HepG2 (cell line): ENCODE results near the gene SLC39A10. TPM values are rescaled to one million over a fixed set of nuclear protein-coding genes. Genes with fewer than 3 reads are reported as not detected.

ENCODE experiments used
- ATAC-seq: fragments of 200-7000 bp; cut with Tn5 transposase; 3 replicates; pipeline ENCODE4 v1.9.1; 2020; ENCODE audit warnings: mild to moderate bottlenecking, moderate library complexity
- BruUV-seq: library from RNA; stranded (reverse); fragments of 400-500 nt; replicated peaks from 2 replicates; lab custom pipeline; 2021; lab: Mats Ljungman, UMichigan
- CTCF ChIA-PET: fragments of 300-600 bp; formaldehyde crosslinking; extraction: SDS; loops from one replicate; lab custom pipeline; 2021; ENCODE audit warnings: low total read pairs, inconsistent platforms, low intra/inter-chr PET ratio; lab: Yijun Ruan, JAX
- POLR2A ChIA-PET: fragments of 350-600 bp; sonication (Branson Sonifier 250); formaldehyde crosslinking; loops from one replicate; lab custom pipeline; 2020; ENCODE audit warnings: antibody characterized with exemption, inconsistent platforms; lab: Yijun Ruan, JAX
- DNase-seq: peaks from one replicate; pipeline ENCODE4 v3.0.0-alpha.2; 2015; ENCODE audit warnings: low spot score
- FAIRE-seq: peaks from 3 replicates; lab custom pipeline; 2011; peaks lifted over from hg19 to GRCh38; lab: Jason Lieb, UNC
- H2AFZ ChIP-seq: one replicate; pipeline ENCODE4 v1.6.1; 2011; ENCODE audit warnings: low read length, inconsistent platforms
- H3K27ac ChIP-seq: fragments of 300-600 bp; 3 replicates; pipeline ENCODE4 v1.8.0; 2011; ENCODE audit warnings: mixed run types, mild to moderate bottlenecking, mixed read lengths, low read length, inconsistent platforms; ENCODE audit not compliant: insufficient read depth; ENCODE audit errors: extremely low read length
- H3K27me3 ChIP-seq, 2 experiments: fragments of 200-600 bp in 1 of 2; 2 replicates in 1 of 2; 3 replicates in 1 of 2; pipeline versions ENCODE4 v1.6.0 to v1.8.0; 2011; ENCODE audit warnings: low read length in 2 of 2, mild to moderate bottlenecking in 2 of 2, moderate library complexity in 2 of 2, inconsistent platforms in 1 of 2; ENCODE audit not compliant: insufficient read depth in 2 of 2, control insufficient read depth in 1 of 2
- H3K36me3 ChIP-seq, 2 experiments: fragments of 200-600 bp in 1 of 2; replicated peaks in 1 of 2; 2 replicates in 1 of 2; 3 replicates in 1 of 2; pipeline versions ENCODE4 v1.5.1 to v1.8.0; 2011; ENCODE audit warnings: low read length in 2 of 2, inconsistent platforms in 1 of 2; ENCODE audit not compliant: insufficient read depth in 2 of 2, control insufficient read depth in 1 of 2
- H3K4me1 ChIP-seq: 2 replicates; pipeline ENCODE4 v1.5.1; 2012; ENCODE audit warnings: low read length, inconsistent platforms; ENCODE audit not compliant: insufficient read depth
- H3K4me2 ChIP-seq: 2 replicates; pipeline ENCODE4 v1.6.0; 2011; ENCODE audit warnings: low read depth, low read length, inconsistent platforms
- H3K4me3 ChIP-seq, 3 experiments: fragments of 200-600 bp in 1 of 3; sonication (generic), shearing (Covaris generic) in 1 of 3; replicated peaks in 1 of 3; 2 replicates each; pipeline ENCODE4 v1.5.1; 2011 to 2016; ENCODE audit warnings: low read length in 3 of 3, inconsistent platforms in 2 of 3, low read depth in 2 of 3, mild to moderate bottlenecking in 2 of 3, control low read depth in 1 of 3, mixed read lengths in 1 of 3; ENCODE audit not compliant: insufficient read depth in 1 of 3
- H3K79me2 ChIP-seq: one replicate; pipeline ENCODE4 v1.6.1; 2011; ENCODE audit warnings: low read length, inconsistent platforms; ENCODE audit not compliant: insufficient read depth
- H3K9ac ChIP-seq: 2 replicates; pipeline ENCODE4 v1.6.0; 2011; ENCODE audit warnings: mild to moderate bottlenecking, low read depth, low read length, inconsistent platforms; ENCODE audit not compliant: insufficient read depth
- H3K9me3 ChIP-seq: 2 replicates; pipeline ENCODE4 v1.5.1; 2012; ENCODE audit warnings: mild to moderate bottlenecking, low read length
- H4K20me1 ChIP-seq: 2 replicates; pipeline ENCODE4 v1.6.0; 2011; ENCODE audit warnings: inconsistent platforms, mild to moderate bottlenecking, low read length, moderate library complexity; ENCODE audit not compliant: insufficient read depth
- ARNT2 ChIP-seq: sonication (generic); formaldehyde crosslinking; IDR thresholded peaks from 2 replicates; pipeline ENCODE4 v1.8.0; 2022; ENCODE audit warnings: mild to moderate bottlenecking, low read depth, missing genetic modification reagents, moderate library complexity
- CENPX ChIP-seq: sonication (generic); formaldehyde crosslinking; IDR thresholded peaks from 2 replicates; pipeline ENCODE4 v1.9.0; 2021; ENCODE audit warnings: mild to moderate bottlenecking, missing genetic modification reagents, moderate library complexity
- CREB1 ChIP-seq, 2 experiments: fragments of 450-650 bp in 1 of 2; IDR thresholded peaks; 2 replicates each; pipeline ENCODE4 v1.6.1; 2016 to 2017; ENCODE audit warnings: control low read depth in 1 of 2, mild to moderate bottlenecking in 1 of 2, missing compliant biosample characterization in 1 of 2, missing genetic modification characterization in 1 of 2
- FOXC1 ChIP-seq: sonication (generic); formaldehyde crosslinking; IDR thresholded peaks from 2 replicates; pipeline ENCODE4 v1.8.0; 2022; ENCODE audit warnings: mild to moderate bottlenecking, missing genetic modification reagents, borderline replicate concordance
- FOXK2 ChIP-seq: fragments of 450-650 bp; IDR thresholded peaks from 2 replicates; pipeline ENCODE4 v1.6.1; 2016
- GATAD1 ChIP-seq: IDR thresholded peaks from 2 replicates; pipeline ENCODE4 v1.6.1; 2016; ENCODE audit warnings: missing genetic modification reagents, missing compliant biosample characterization
- NCOA1 ChIP-seq: sonication (generic); formaldehyde crosslinking; IDR thresholded peaks from 2 replicates; pipeline ENCODE4 v1.9.0; 2021; ENCODE audit warnings: missing genetic modification reagents
- NONO ChIP-seq, 2 experiments: fragments of 450-650 bp in 1 of 2; sonication (generic) in 1 of 2; formaldehyde crosslinking in 1 of 2; IDR thresholded peaks in 1 of 2; conservative IDR thresholded peaks in 1 of 2; 2 replicates each; pipeline versions ENCODE4 v1.6.1 to v1.8.0; 2017 to 2022; ENCODE audit warnings: mild to moderate bottlenecking in 1 of 2, missing genetic modification reagents in 1 of 2, moderate library complexity in 1 of 2
- NR3C1 ChIP-seq: sonication (generic); formaldehyde crosslinking; IDR thresholded peaks from 2 replicates; pipeline ENCODE4 v1.4.0; 2020; ENCODE audit warnings: missing genetic modification reagents
- SP1 ChIP-seq, 2 experiments: fragments of 450-650 bp in 1 of 2; sonication (generic) in 1 of 2; formaldehyde crosslinking in 1 of 2; IDR thresholded peaks; 2 replicates each; pipeline versions ENCODE4 v1.4.0 to v1.6.1; 2016 to 2020; ENCODE audit warnings: missing genetic modification reagents in 1 of 2
- TSC22D2 ChIP-seq: sonication (generic); formaldehyde crosslinking; IDR thresholded peaks from 2 replicates; pipeline ENCODE4 v1.5.1; 2020; ENCODE audit warnings: missing genetic modification reagents, mild to moderate bottlenecking, borderline replicate concordance
- WIZ ChIP-seq: sonication (generic); formaldehyde crosslinking; IDR thresholded peaks from 2 replicates; pipeline ENCODE4 v1.5.1; 2020; ENCODE audit warnings: mild to moderate bottlenecking, missing genetic modification reagents
- YY1 ChIP-seq: IDR thresholded peaks from 2 replicates; pipeline ENCODE4 v1.6.1; 2011; ENCODE audit warnings: low read length, low read depth, moderate library complexity, mild to moderate bottlenecking; ENCODE audit not compliant: insufficient read depth, insufficient replicate concordance
- ZBTB44 ChIP-seq: sonication (generic); formaldehyde crosslinking; IDR thresholded peaks from 2 replicates; pipeline ENCODE4 v1.4.0; 2020; ENCODE audit warnings: missing genetic modification reagents
- ZKSCAN5 ChIP-seq: sonication (generic); formaldehyde crosslinking; IDR thresholded peaks from 2 replicates; pipeline ENCODE4 v1.5.1; 2020; ENCODE audit warnings: mild to moderate bottlenecking, missing genetic modification reagents
- ZNF354B ChIP-seq: sonication (generic); formaldehyde crosslinking; IDR thresholded peaks from 2 replicates; pipeline ENCODE4 v1.8.0; 2022; ENCODE audit warnings: mild to moderate bottlenecking, missing genetic modification reagents
- ZNF749 ChIP-seq: sonication (generic); formaldehyde crosslinking; IDR thresholded peaks from 2 replicates; pipeline ENCODE4 v1.8.0; 2022; ENCODE audit warnings: mild to moderate bottlenecking, missing genetic modification reagents, moderate library complexity, borderline replicate concordance
- WGBS: methylation state at CpG from one replicate; pipeline ENCODE4 v1.1.6; 2017; ENCODE audit warnings: low lambda C conversion rate; 5-methylcytosine and 5-hydroxymethylcytosine counted together
- in situ Hi-C: cut with HindIII; loops from 2 replicates; pipeline ENCODE4 v1.10.0; 2017; ENCODE audit warnings: low pct_unique_long_range_greater_than_20kb; ENCODE audit not compliant: extremely low pct_ligation_motif_present
- intact Hi-C: fragments of 100-400 bp; cut with micrococcal nuclease; formaldehyde crosslinking; loops from one replicate; pipeline ENCODE4 v1.10.0; 2022; ENCODE audit not compliant: unreplicated experiment
- polyA plus RNA-seq, 8 experiments: library from polyadenylated mRNA; depleted of rRNA in 3 of 8; stranded (reverse) in 7 of 8; unstranded in 1 of 8; fragments of >200 nt; fragmentation: Illumina TruSeq in 4 of 8; extraction: Trizol in 4 of 8; gene quantifications; 2 replicates each; pipeline versions ENCODE4 v1.2.1 to v1.2.3, GENCODE V29; 2011 to 2016; ENCODE audit warnings: low read depth in 4 of 8, missing spikeins in 1 of 8, mixed read lengths in 1 of 8; ENCODE audit not compliant: insufficient read depth in 1 of 8
- total RNA-seq, 5 experiments: library from RNA; depleted of rRNA; stranded (reverse); fragments of >200 nt; fragmentation: Illumina TruSeq; extraction: Trizol; gene quantifications; 2 replicates each; pipeline ENCODE4 v1.2.3, GENCODE V29; 2016; ENCODE audit warnings: low read depth in 1 of 5
- TF ChIP-seq, protein P1 (sequence below): sonication (generic); formaldehyde crosslinking; IDR thresholded peaks from 2 replicates; pipeline ENCODE4 v1.4.0; 2020; ENCODE audit warnings: missing genetic modification reagents

SLC39A10 gene
- total and polyA plus RNA-seq, 2 of the 13 experiments (the other 11 are each of a cell fraction or from before 2014, with no cell fraction given), result 13.2 to 21.0 TPM

- no peak for TF ChIP-seq CREB1 (IDR thresholded peaks at IDR 0.05)
- TF ChIP-seq CREB1 (CRISPR knock-in tag; IDR thresholded peaks at IDR 0.05), result peak; percentile 72
- TF ChIP-seq NONO (IDR thresholded peaks at IDR 0.05), result no peak
- no peak for TF ChIP-seq NONO (CRISPR knock-in tag; conservative IDR thresholded peaks at IDR 0.05)
- no peak for TF ChIP-seq NCOA1 (CRISPR knock-in tag)
- TF ChIP-seq, all 625 proteins: peak for 18
Observed at GRCh38 chr2:195656161-195656858, 716 bp upstream of the SLC39A10 start (continued).

DNA sequence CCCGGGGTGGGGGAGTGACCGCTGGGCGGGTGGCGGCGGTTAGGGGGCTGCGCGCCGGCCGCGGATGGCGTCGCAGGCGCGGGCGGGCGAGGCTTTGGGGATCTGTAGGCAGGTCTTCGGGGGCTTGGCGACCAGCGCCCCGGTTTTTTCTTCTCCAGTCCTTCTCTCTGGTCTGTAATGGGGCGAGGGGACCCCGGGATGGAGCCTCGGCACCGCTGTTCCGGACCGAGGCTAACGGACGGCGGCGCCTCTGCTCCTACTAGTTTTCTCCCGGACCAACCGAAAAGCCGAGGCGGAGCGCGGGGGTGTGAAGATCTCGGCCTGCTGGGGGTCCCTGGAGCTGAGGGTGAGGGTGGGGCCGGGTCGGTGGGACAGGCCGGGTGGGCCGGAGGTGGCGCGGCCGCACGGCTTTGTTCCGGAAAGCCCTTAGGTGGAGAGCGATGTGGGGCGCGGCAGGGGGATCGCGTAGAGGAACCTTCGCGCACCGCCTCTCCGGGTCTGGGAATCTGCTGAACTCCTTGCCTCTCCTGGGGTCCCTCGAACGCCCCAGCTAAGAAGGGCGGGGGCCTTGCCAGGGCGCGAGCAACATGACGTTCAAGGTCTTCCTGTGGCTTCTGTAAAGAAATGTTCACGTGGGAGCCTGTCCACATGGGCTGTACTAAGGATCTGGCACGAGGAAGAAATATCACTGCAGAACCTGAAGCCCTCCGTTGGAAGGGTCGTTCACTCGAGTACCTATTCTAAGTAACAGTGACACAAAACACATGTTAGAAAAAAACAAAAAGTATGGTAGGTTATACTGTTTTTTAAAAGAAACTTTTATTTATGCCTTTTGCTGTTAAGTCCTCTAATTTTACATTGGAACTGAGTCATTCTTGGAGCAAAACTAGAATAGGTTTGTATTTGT, 861 bp downstream of the SLC39A10 start:
- in situ Hi-C loops, result loop anchor here (5.0 kb wide), 1 partner anchor 409 kb away; the partner anchor contains the start of gene DNAH7
- H2AFZ ChIP-seq, result no peak overlapping the region
- FAIRE-seq (no peak), DNase-seq (peak; percentile 80), ATAC-seq (peak; percentile 62)
- peaks cover 15% of the 10 kb centered on the region for H3K79me2 ChIP-seq
- TSS peak; percentile 80 for BruUV-seq
- peaks cover 21% of the 10 kb centered on the region for H4K20me1 ChIP-seq
- H3K36me3 ChIP-seq, result no peaks in the 10 kb centered on the region
- intact Hi-C loops, result loop anchor here (5.0 to 10.0 kb wide), 3 partner anchors 116 to 409 kb away; partner anchors contain the start of gene DNAH7
- WGBS, result under 1% methylated on average over 29 of the region's 66 CpGs
- H3K27ac ChIP-seq, result peak overlapping the region; percentile 82
- CTCF ChIA-PET, result no interaction called here
- peak overlapping the region; percentile 84 to 94 (median 90) for H3K4me3 ChIP-seq
- peaks cover 32% of the 10 kb centered on the region for H3K4me1 ChIP-seq
- no peaks in the 10 kb centered on the region for H3K9me3 ChIP-seq
- H3K4me2 ChIP-seq, result peak overlapping the region; percentile 81
- H3K27me3 ChIP-seq, result no peaks in the 10 kb centered on the region
- H3K9ac ChIP-seq, result peak overlapping the region; percentile 90
- POLR2A ChIA-PET, result interaction anchor here (1.8 kb wide), 1 partner anchor 8 kb away, joined by 23 read pairs; no protein-coding TSS in a partner anchor
- TF ChIP-seq GATAD1 (peak; percentile 61), NR3C1 (CRISPR knock-in tag) (no peak), YY1 (no peak), ARNT2 (CRISPR knock-in tag) (no peak), ZBTB44 (CRISPR knock-in tag) (no peak), ZNF749 (no peak), FOXK2 (no peak), TSC22D2 (no peak), SP1 (IDR thresholded peaks at IDR 0.05) (no peak), SP1 (CRISPR knock-in tag; IDR thresholded peaks at IDR 0.05) (no peak), WIZ (CRISPR knock-in tag) (no peak), ZNF354B (CRISPR knock-in tag) (no peak), CENPX (no peak), ZKSCAN5 (CRISPR knock-in tag) (no peak), FOXC1 (CRISPR knock-in tag) (no peak)
- TF ChIP-seq, protein P1, sequence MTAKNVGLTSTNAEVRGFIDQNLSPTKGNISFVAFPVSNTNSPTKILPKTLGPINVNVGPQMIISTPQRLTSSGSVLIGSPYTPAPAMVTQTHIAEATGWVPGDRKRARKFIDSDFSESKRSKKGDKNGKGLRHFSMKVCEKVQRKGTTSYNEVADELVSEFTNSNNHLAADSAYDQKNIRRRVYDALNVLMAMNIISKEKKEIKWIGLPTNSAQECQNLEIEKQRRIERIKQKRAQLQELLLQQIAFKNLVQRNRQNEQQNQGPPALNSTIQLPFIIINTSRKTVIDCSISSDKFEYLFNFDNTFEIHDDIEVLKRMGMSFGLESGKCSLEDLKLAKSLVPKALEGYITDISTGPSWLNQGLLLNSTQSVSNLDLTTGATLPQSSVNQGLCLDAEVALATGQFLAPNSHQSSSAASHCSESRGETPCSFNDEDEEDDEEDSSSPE (CRISPR knock-in tag), result peak; percentile 77; the same call in 1 of the 2 replicates
